Measurements from ENCODE around the gene MYOCOS.

- TF ChIP-seq POLR2AphosphoS5 (IDR thresholded peaks at IDR 0.05) (no peak), POLR2A (IDR thresholded peaks at IDR 0.05) (no peak)
- TF ChIP-seq, protein P1, sequence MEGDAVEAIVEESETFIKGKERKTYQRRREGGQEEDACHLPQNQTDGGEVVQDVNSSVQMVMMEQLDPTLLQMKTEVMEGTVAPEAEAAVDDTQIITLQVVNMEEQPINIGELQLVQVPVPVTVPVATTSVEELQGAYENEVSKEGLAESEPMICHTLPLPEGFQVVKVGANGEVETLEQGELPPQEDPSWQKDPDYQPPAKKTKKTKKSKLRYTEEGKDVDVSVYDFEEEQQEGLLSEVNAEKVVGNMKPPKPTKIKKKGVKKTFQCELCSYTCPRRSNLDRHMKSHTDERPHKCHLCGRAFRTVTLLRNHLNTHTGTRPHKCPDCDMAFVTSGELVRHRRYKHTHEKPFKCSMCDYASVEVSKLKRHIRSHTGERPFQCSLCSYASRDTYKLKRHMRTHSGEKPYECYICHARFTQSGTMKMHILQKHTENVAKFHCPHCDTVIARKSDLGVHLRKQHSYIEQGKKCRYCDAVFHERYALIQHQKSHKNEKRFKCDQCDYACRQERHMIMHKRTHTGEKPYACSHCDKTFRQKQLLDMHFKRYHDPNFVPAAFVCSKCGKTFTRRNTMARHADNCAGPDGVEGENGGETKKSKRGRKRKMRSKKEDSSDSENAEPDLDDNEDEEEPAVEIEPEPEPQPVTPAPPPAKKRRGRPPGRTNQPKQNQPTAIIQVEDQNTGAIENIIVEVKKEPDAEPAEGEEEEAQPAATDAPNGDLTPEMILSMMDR (IDR thresholded peaks at IDR 0.05), result no peak
Observed at GRCh38 chr1:171576144-171576543, 45.9 kb upstream of the MYOCOS start.
